OCI-LY3 (cell line): Measurements from ENCODE around the gene PIN1.

Source experiments
- EZH2phosphoT487 ChIP-seq: fragments of 200-600 bp; shearing (Covaris generic); IDR thresholded peaks from 2 replicates; pipeline ENCODE4 v1.6.1; 2018; ENCODE audit warnings: antibody characterized with exemption, mixed run types, low read depth
- TF ChIP-seq, protein P1 (sequence below): fragments of 200-600, 300-600 bp; sonication (generic); IDR thresholded peaks from 2 replicates; pipeline ENCODE4 v1.5.1; 2014; ENCODE audit warnings: antibody characterized with exemption, low read length, low read depth

DNA sequence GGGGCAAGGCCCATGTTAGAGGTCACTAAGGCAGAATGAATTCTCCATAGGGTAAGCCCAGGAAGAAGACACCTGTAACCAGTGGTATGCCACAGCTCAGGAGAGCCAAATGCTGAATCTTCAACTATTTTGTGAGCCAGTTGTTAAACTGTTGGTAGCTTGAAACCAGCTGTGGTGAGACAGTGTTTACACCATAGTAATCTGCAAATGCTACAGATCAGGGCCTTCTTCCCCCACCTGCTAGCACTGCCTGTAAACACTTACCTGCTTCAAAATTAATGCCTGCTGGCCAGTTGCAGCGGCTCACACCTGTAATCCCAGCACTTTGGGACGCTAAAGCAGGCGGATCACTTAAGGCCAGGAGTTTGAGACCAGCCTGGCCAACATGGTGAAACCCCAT lies 28.3 kb upstream of the PIN1 start:
- TF ChIP-seq, protein P1, sequence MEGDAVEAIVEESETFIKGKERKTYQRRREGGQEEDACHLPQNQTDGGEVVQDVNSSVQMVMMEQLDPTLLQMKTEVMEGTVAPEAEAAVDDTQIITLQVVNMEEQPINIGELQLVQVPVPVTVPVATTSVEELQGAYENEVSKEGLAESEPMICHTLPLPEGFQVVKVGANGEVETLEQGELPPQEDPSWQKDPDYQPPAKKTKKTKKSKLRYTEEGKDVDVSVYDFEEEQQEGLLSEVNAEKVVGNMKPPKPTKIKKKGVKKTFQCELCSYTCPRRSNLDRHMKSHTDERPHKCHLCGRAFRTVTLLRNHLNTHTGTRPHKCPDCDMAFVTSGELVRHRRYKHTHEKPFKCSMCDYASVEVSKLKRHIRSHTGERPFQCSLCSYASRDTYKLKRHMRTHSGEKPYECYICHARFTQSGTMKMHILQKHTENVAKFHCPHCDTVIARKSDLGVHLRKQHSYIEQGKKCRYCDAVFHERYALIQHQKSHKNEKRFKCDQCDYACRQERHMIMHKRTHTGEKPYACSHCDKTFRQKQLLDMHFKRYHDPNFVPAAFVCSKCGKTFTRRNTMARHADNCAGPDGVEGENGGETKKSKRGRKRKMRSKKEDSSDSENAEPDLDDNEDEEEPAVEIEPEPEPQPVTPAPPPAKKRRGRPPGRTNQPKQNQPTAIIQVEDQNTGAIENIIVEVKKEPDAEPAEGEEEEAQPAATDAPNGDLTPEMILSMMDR, result no peak
- no peak for TF ChIP-seq EZH2phosphoT487
